ENCODE measurements around the gene HES7.

The HES7 gene

GRCh38 chr17:8142887-8143580 lies 19.1 kb upstream of the HES7 start:
- DNase-seq, result no peak

GRCh38 chr17:8142158-8142886 lies 18.4 kb upstream of the HES7 start:
- no peak for DNase-seq

- DNase-seq, result no peak
Measured at GRCh38 chr17:8141741-8142140, 17.8 kb upstream of the HES7 start.

GRCh38 chr17:8141045-8141444 lies 17.1 kb upstream of the HES7 start:
- no peak for DNase-seq

GRCh38 chr17:8140065-8141029 lies 16.4 kb upstream of the HES7 start:
- no peak for DNase-seq

GRCh38 chr17:8138672-8139371 lies 14.9 kb upstream of the HES7 start:
- peak; percentile 93 for DNase-seq

GRCh38 chr17:8138374-8138671 lies 14.4 kb upstream of the HES7 start:
- DNase-seq, result no peak

- no peak for DNase-seq
Measured at GRCh38 chr17:8137645-8138373, 13.9 kb upstream of the HES7 start.

- no peak for DNase-seq
Measured at GRCh38 chr17:8133941-8134340, 10.0 kb upstream of the HES7 start.

- DNase-seq, result no peak
Measured at GRCh38 chr17:8133399-8133798, 9.5 kb upstream of the HES7 start.

- DNase-seq, result no peak
Measured at GRCh38 chr17:8131844-8132441, 8.0 kb upstream of the HES7 start.

GRCh38 chr17:8128125-8128784 lies 4.3 kb upstream of the HES7 start:
- no peak for DNase-seq

- no peak for DNase-seq
Measured at GRCh38 chr17:8126491-8127066, 2.7 kb upstream of the HES7 start.

GRCh38 chr17:8125947-8126490 lies 2.1 kb upstream of the HES7 start:
- DNase-seq, result no peak

- peak; percentile 61 for DNase-seq
Measured at GRCh38 chr17:8125154-8125946, 1.4 kb upstream of the HES7 start.

- no peak for DNase-seq
Measured at GRCh38 chr17:8124350-8125153, 646 bp upstream of the HES7 start.

GRCh38 chr17:8122924-8123694 lies 797 bp downstream of the HES7 start:
- DNase-seq, result no peak

- DNase-seq, result no peak
Measured at GRCh38 chr17:8122422-8122923, 1.4 kb downstream of the HES7 start.

Data from GOT3 (cell line).